GM18502 (cell line): Measurements from ENCODE around the gene ASB6.
A peak's percentile ranks its signal among the peaks of the same experiment; 100 is the strongest.

ENCODE experiments used
- ATAC-seq: cut with Tn5 transposase; IDR thresholded peaks from one replicate; pipeline ENCODE4 v1.9.1; 2021; ENCODE audit warnings: mild to moderate bottlenecking; ENCODE audit not compliant: unreplicated experiment, poor library complexity

The ASB6 gene

GRCh38 chr9:129627556-129628440 lies 14.2 kb downstream of the ASB6 start:
- ATAC-seq: no peak

GRCh38 chr9:129626625-129627284 lies 15.2 kb downstream of the ASB6 start:
- peak; percentile 28 for ATAC-seq

- ATAC-seq: peak; percentile 80
Observed at GRCh38 chr9:129626079-129626624, 15.8 kb downstream of the ASB6 start, which contains the start of gene NTMT1. Gene NTMT1, plus strand, starts transcription at chr9:129626163. Its CDS starts 6,541 bp downstream, at chr9:129632704.

- no peak for ATAC-seq
Observed at GRCh38 chr9:129624947-129625346, 17.0 kb downstream of the ASB6 start.

GRCh38 chr9:129624168-129624759 lies 17.7 kb downstream of the ASB6 start:
- no peak for ATAC-seq

GRCh38 chr9:129623331-129623730 lies 18.6 kb downstream of the ASB6 start:
- ATAC-seq: no peak

GRCh38 chr9:129620669-129621295 lies 21.2 kb downstream of the ASB6 start, which contains the start of gene C9orf50:
Gene C9orf50, minus strand, starts transcription at chr9:129621101. Its CDS starts 527 bp downstream, at chr9:129620574.
- ATAC-seq: no peak

GRCh38 chr9:129619787-129620668 lies 21.9 kb downstream of the ASB6 start:
- no peak for ATAC-seq

- ATAC-seq: no peak
Observed at GRCh38 chr9:129617167-129617566, 24.8 kb downstream of the ASB6 start.

- ATAC-seq: no peak
Observed at GRCh38 chr9:129615407-129616285, 26.3 kb downstream of the ASB6 start.

- no peak for ATAC-seq
Observed at GRCh38 chr9:129614932-129615331, 27.0 kb downstream of the ASB6 start.

GRCh38 chr9:129613520-129614175 lies 28.3 kb downstream of the ASB6 start:
- no peak for ATAC-seq

- ATAC-seq: no peak
Observed at GRCh38 chr9:129612815-129613519, 29.0 kb downstream of the ASB6 start.

GRCh38 chr9:129612123-129612522 lies 29.8 kb downstream of the ASB6 start:
- ATAC-seq: no peak

- ATAC-seq: no peak
Observed at GRCh38 chr9:129611307-129611800, 30.6 kb downstream of the ASB6 start.

GRCh38 chr9:129610473-129611306 lies 31.3 kb downstream of the ASB6 start:
- peak; percentile 59 for ATAC-seq
